ENCODE results near the gene RGS7. TPM values are rescaled to one million over a fixed set of nuclear protein-coding genes. Genes with fewer than 3 reads are reported as not detected.

Gene RGS7
- total and polyA plus RNA-seq, 2 experiments from 2014 or later, result 0.22 to 0.73 TPM

- 78% methylated on average over 6 of the region's 6 CpGs for WGBS (ENCODE audit: low lambda C conversion rate, missing lambda C conversion rate)
- H2AFZ ChIP-seq, result no peak overlapping the region
Measured at GRCh38 chr1:241086686-241087085, 270.3 kb downstream of the RGS7 start.

GRCh38 chr1:241083285-241083684 lies 273.7 kb downstream of the RGS7 start:
- 93% methylated on average over 3 of the region's 3 CpGs for WGBS (ENCODE audit: low lambda C conversion rate, missing lambda C conversion rate)
- Histone ChIP-seq H3K4me1 (ENCODE audit: insufficient read depth) (no peaks in the 10 kb centered on the region), H2AFZ (no peak overlapping the region), H4K20me1 (ENCODE audit: insufficient read depth, poor library complexity, severe bottlenecking) (no peaks in the 10 kb centered on the region), H3K27ac (no peak overlapping the region), H3K9me2 (replicated peaks; ENCODE audit: insufficient read depth) (no peaks in the 10 kb centered on the region), H3K79me2 (no peaks in the 10 kb centered on the region), H3K4me3 (no peak overlapping the region), H3K4me2 (no peak overlapping the region), H3K36me3 (replicated peaks; ENCODE audit: insufficient read depth, low read depth) (no peaks in the 10 kb centered on the region), H3K27me3 (no peaks in the 10 kb centered on the region), H3K9me3 (ENCODE audit: low read depth) (no peaks in the 10 kb centered on the region)
- TF ChIP-seq EZH2 (IDR thresholded peaks at IDR 0.05; ENCODE audit: borderline replicate concordance) (no peak), CTCF (IDR thresholded peaks at IDR 0.05; ENCODE audit: poor library complexity) (no peak), EZH2phosphoT487 (IDR thresholded peaks at IDR 0.05; ENCODE audit: low read depth, severe bottlenecking, unreplicated experiment) (no peak)
- DNase-seq (ENCODE audit: low spot score), result no peak

More at GRCh38 chr1:241086686-241087085, 270.3 kb downstream of the RGS7 start:
- Histone ChIP-seq H3K4me1 (ENCODE audit: insufficient read depth) (no peaks in the 10 kb centered on the region), H3K4me2 (no peak overlapping the region), H3K36me3 (replicated peaks; ENCODE audit: insufficient read depth, low read depth) (no peaks in the 10 kb centered on the region), H3K9me3 (ENCODE audit: low read depth) (no peaks in the 10 kb centered on the region), H3K27me3 (no peaks in the 10 kb centered on the region), H3K79me2 (no peaks in the 10 kb centered on the region), H3K27ac (no peak overlapping the region), H3K9me2 (replicated peaks; ENCODE audit: insufficient read depth) (no peaks in the 10 kb centered on the region), H3K4me3 (no peak overlapping the region), H4K20me1 (ENCODE audit: insufficient read depth, poor library complexity, severe bottlenecking) (no peaks in the 10 kb centered on the region)
- TF ChIP-seq EZH2 (IDR thresholded peaks at IDR 0.05; ENCODE audit: borderline replicate concordance), result no peak
- no peak for TF ChIP-seq CTCF (IDR thresholded peaks at IDR 0.05; ENCODE audit: poor library complexity)
- TF ChIP-seq EZH2phosphoT487 (IDR thresholded peaks at IDR 0.05; ENCODE audit: low read depth, severe bottlenecking, unreplicated experiment), result no peak
- peak; percentile 10 for DNase-seq (ENCODE audit: low spot score)

GRCh38 chr1:241081473-241081872 lies 275.5 kb downstream of the RGS7 start:
- Histone ChIP-seq H3K79me2 (no peaks in the 10 kb centered on the region), H3K36me3 (replicated peaks; ENCODE audit: insufficient read depth, low read depth) (no peaks in the 10 kb centered on the region), H3K9me3 (ENCODE audit: low read depth) (no peaks in the 10 kb centered on the region), H4K20me1 (ENCODE audit: insufficient read depth, poor library complexity, severe bottlenecking) (no peaks in the 10 kb centered on the region), H3K27me3 (no peaks in the 10 kb centered on the region), H3K4me3 (no peak overlapping the region), H3K4me1 (ENCODE audit: insufficient read depth) (no peaks in the 10 kb centered on the region), H3K9me2 (replicated peaks; ENCODE audit: insufficient read depth) (no peaks in the 10 kb centered on the region), H3K27ac (no peak overlapping the region), H2AFZ (no peak overlapping the region), H3K4me2 (no peak overlapping the region)
- no peak for TF ChIP-seq CTCF (IDR thresholded peaks at IDR 0.05; ENCODE audit: poor library complexity)
- no peak for TF ChIP-seq EZH2 (IDR thresholded peaks at IDR 0.05; ENCODE audit: borderline replicate concordance)
- TF ChIP-seq EZH2phosphoT487 (IDR thresholded peaks at IDR 0.05; ENCODE audit: low read depth, severe bottlenecking, unreplicated experiment), result no peak
- DNase-seq (ENCODE audit: low spot score), result no peak
- 67% methylated on average over 2 of the region's 2 CpGs for WGBS (ENCODE audit: low lambda C conversion rate, missing lambda C conversion rate)

GRCh38 chr1:241079459-241079858 lies 277.5 kb downstream of the RGS7 start:
- H3K9me2 ChIP-seq (replicated peaks; ENCODE audit: insufficient read depth), result no peaks in the 10 kb centered on the region
- no peaks in the 10 kb centered on the region for H3K27me3 ChIP-seq
- no peak overlapping the region for H3K4me3 ChIP-seq
- no peaks in the 10 kb centered on the region for H3K4me1 ChIP-seq (ENCODE audit: insufficient read depth)
- no peak for DNase-seq (ENCODE audit: low spot score)
- TF ChIP-seq EZH2phosphoT487 (IDR thresholded peaks at IDR 0.05; ENCODE audit: low read depth, severe bottlenecking, unreplicated experiment) (no peak), CTCF (IDR thresholded peaks at IDR 0.05; ENCODE audit: poor library complexity) (no peak), EZH2 (IDR thresholded peaks at IDR 0.05; ENCODE audit: borderline replicate concordance) (no peak)
- no peaks in the 10 kb centered on the region for H4K20me1 ChIP-seq (ENCODE audit: insufficient read depth, poor library complexity, severe bottlenecking)
- no peak overlapping the region for H3K27ac ChIP-seq
- H3K9me3 ChIP-seq (ENCODE audit: low read depth), result no peaks in the 10 kb centered on the region
- no peak overlapping the region for H3K4me2 ChIP-seq
- 100% methylated on average over 1 of the region's 1 CpG for WGBS (ENCODE audit: low lambda C conversion rate, missing lambda C conversion rate)
- no peaks in the 10 kb centered on the region for H3K79me2 ChIP-seq
- no peak overlapping the region for H2AFZ ChIP-seq
- no peaks in the 10 kb centered on the region for H3K36me3 ChIP-seq (replicated peaks; ENCODE audit: insufficient read depth, low read depth)

Data from hepatocyte (in vitro differentiated cells).